ENCODE results near the gene TMEM236. TPM values are rescaled to one million over a fixed set of nuclear protein-coding genes. Genes with fewer than 3 reads are reported as not detected.

Gene TMEM236
- total RNA-seq, 1 experiment from 2014 or later: 0.04 TPM

- BruUV-seq (replicated peaks): no TSS peak
- Histone ChIP-seq H3K4me1 (ENCODE audit: insufficient read depth, low read length) (no peaks in the 10 kb centered on the region), H4K20me1 (ENCODE audit: low read length) (no peaks in the 10 kb centered on the region), H3K27ac (ENCODE audit: low read length) (no peak overlapping the region), H3K9ac (ENCODE audit: low read length) (no peak overlapping the region), H3K79me2 (ENCODE audit: low read length) (no peaks in the 10 kb centered on the region), H3F3A (ENCODE audit: low read length, unreplicated experiment) (no peaks in the 10 kb centered on the region), H3K4me3 (ENCODE audit: low read length) (no peak overlapping the region), H3K4me2 (ENCODE audit: low read length) (no peak overlapping the region), H2AFZ (ENCODE audit: low read length) (no peak overlapping the region), H3K27me3 (ENCODE audit: low read length) (no peaks in the 10 kb centered on the region), H3K9me2 (replicated peaks; ENCODE audit: low read length) (no peaks in the 10 kb centered on the region), H3K9me3 (ENCODE audit: low read length) (no peaks in the 10 kb centered on the region), H3K36me3 (ENCODE audit: low read depth, low read length) (no peaks in the 10 kb centered on the region; the same call in 1 of the 2 replicates)
- peak; percentile 44 for DNase-seq
- intact Hi-C loops (cut with micrococcal nuclease): loop anchor here (5.0 kb wide), 1 partner anchor 110 kb away; no protein-coding TSS in a partner anchor
- ChIA-PET CTCF (no interaction called here), POLR2A (ENCODE audit: unreplicated experiment) (no interaction called here)
- no peak; the same call in 1 of the 2 replicates for ATAC-seq
- peak; percentile 61 for TF ChIP-seq CTCF (conservative IDR thresholded peaks at IDR 0.05; ENCODE audit: low read depth, low read length)
- TF ChIP-seq EZH2phosphoT487 (IDR thresholded peaks at IDR 0.05; ENCODE audit: borderline replicate concordance, low read length): no peak
- no peak for TF ChIP-seq EZH2 (IDR thresholded peaks at IDR 0.05; ENCODE audit: low read length, unreplicated experiment)
Measured at GRCh38 chr10:17737027-17737965, 14.7 kb upstream of the TMEM236 start.

GRCh38 chr10:17740668-17741067 lies 11.3 kb upstream of the TMEM236 start:
- TF ChIP-seq EZH2 (IDR thresholded peaks at IDR 0.05; ENCODE audit: low read length, unreplicated experiment): no peak
- no peak for TF ChIP-seq EZH2phosphoT487 (IDR thresholded peaks at IDR 0.05; ENCODE audit: borderline replicate concordance, low read length)
- no peak for TF ChIP-seq CTCF (conservative IDR thresholded peaks at IDR 0.05; ENCODE audit: low read depth, low read length)
- Histone ChIP-seq H4K20me1 (ENCODE audit: low read length) (no peaks in the 10 kb centered on the region), H2AFZ (ENCODE audit: low read length) (no peak overlapping the region), H3K36me3 (ENCODE audit: low read depth, low read length) (no peaks in the 10 kb centered on the region; the same call in 1 of the 2 replicates), H3K9me3 (ENCODE audit: low read length) (no peaks in the 10 kb centered on the region), H3K9ac (ENCODE audit: low read length) (no peak overlapping the region), H3K27me3 (ENCODE audit: low read length) (no peaks in the 10 kb centered on the region), H3F3A (ENCODE audit: low read length, unreplicated experiment) (no peaks in the 10 kb centered on the region), H3K4me2 (ENCODE audit: low read length) (no peak overlapping the region), H3K79me2 (ENCODE audit: low read length) (no peaks in the 10 kb centered on the region), H3K4me3 (ENCODE audit: low read length) (no peak overlapping the region), H3K4me1 (ENCODE audit: insufficient read depth, low read length) (no peaks in the 10 kb centered on the region), H3K9me2 (replicated peaks; ENCODE audit: low read length) (no peaks in the 10 kb centered on the region), H3K27ac (ENCODE audit: low read length) (no peak overlapping the region)
- ChIA-PET POLR2A (ENCODE audit: unreplicated experiment) (no interaction called here), CTCF (no interaction called here)
- ATAC-seq (no peak), DNase-seq (no peak)
- BruUV-seq (replicated peaks): no TSS peak
- intact Hi-C loops (cut with micrococcal nuclease): loop anchor here (5.0 kb wide), 2 partner anchors 97 to 132 kb away; no protein-coding TSS in a partner anchor

GRCh38 chr10:17742918-17743317 lies 9.1 kb upstream of the TMEM236 start:
- Histone ChIP-seq H3K4me1 (ENCODE audit: insufficient read depth, low read length) (no peaks in the 10 kb centered on the region), H3K9me2 (replicated peaks; ENCODE audit: low read length) (no peaks in the 10 kb centered on the region), H3K27me3 (ENCODE audit: low read length) (no peaks in the 10 kb centered on the region), H3K27ac (ENCODE audit: low read length) (no peak overlapping the region), H3K79me2 (ENCODE audit: low read length) (no peaks in the 10 kb centered on the region), H3K4me2 (ENCODE audit: low read length) (peak overlapping the region; percentile 51; the same call in 1 of the 2 replicates), H4K20me1 (ENCODE audit: low read length) (no peaks in the 10 kb centered on the region), H3K9ac (ENCODE audit: low read length) (no peak overlapping the region), H3K4me3 (ENCODE audit: low read length) (no peak overlapping the region), H3F3A (ENCODE audit: low read length, unreplicated experiment) (no peaks in the 10 kb centered on the region), H2AFZ (ENCODE audit: low read length) (peak overlapping the region; percentile 48), H3K9me3 (ENCODE audit: low read length) (no peaks in the 10 kb centered on the region), H3K36me3 (ENCODE audit: low read depth, low read length) (no peaks in the 10 kb centered on the region)
- no peak; the same call in 1 of the 2 replicates for ATAC-seq
- no peak for TF ChIP-seq EZH2 (IDR thresholded peaks at IDR 0.05; ENCODE audit: low read length, unreplicated experiment)
- peak; percentile 55 for TF ChIP-seq CTCF (conservative IDR thresholded peaks at IDR 0.05; ENCODE audit: low read depth, low read length)
- intact Hi-C loops (cut with micrococcal nuclease): loop anchor here (2.0 to 5.0 kb wide), 3 partner anchors 94 to 136 kb away; no protein-coding TSS in a partner anchor
- POLR2A ChIA-PET (ENCODE audit: unreplicated experiment): no interaction called here
- BruUV-seq (replicated peaks): no TSS peak
- DNase-seq: peak; percentile 49
- CTCF ChIA-PET: no interaction called here
